Gastroesophageal sphincter (tissue), 3 donors: ENCODE data around the gene SPATA32.

Experiments used
- CTCF ChIP-seq, 4 experiments: fragments of 200-600 bp in 2 of 4; fragments of 450-650 bp in 2 of 4; sonication (generic) in 1 of 4; IDR thresholded peaks; one replicate each; pipeline ENCODE4 v1.5.1; 2017 to 2019; ENCODE audit warnings: antibody characterized with exemption in 4 of 4, mild to moderate bottlenecking in 2 of 4, moderate library complexity in 2 of 4
- POLR2A ChIP-seq, 2 donors: fragments of 450-650 bp; IDR thresholded peaks; one replicate each; pipeline ENCODE4 v1.6.1; 2017; ENCODE audit warnings: antibody characterized with exemption in 2 of 2, mild to moderate bottlenecking in 2 of 2, moderate library complexity in 1 of 2

GRCh38 chr17:45225964-45226530, 35.8 kb downstream of the SPATA32 start:
- TF ChIP-seq CTCF (IDR thresholded peaks at IDR 0.05) (no peak), POLR2A (IDR thresholded peaks at IDR 0.05) (no peak)
